ENCODE results near the gene FBXO38. TPM values are rescaled to one million over a fixed set of nuclear protein-coding genes. Genes with fewer than 3 reads are reported as not detected.

The FBXO38 gene
- total and polyA plus RNA-seq, 9 of the 15 experiments (the other 6 are each of a cell fraction or from before 2014, with no cell fraction given) = 7.4 to 39.4 (median 29.3) TPM

DNA sequence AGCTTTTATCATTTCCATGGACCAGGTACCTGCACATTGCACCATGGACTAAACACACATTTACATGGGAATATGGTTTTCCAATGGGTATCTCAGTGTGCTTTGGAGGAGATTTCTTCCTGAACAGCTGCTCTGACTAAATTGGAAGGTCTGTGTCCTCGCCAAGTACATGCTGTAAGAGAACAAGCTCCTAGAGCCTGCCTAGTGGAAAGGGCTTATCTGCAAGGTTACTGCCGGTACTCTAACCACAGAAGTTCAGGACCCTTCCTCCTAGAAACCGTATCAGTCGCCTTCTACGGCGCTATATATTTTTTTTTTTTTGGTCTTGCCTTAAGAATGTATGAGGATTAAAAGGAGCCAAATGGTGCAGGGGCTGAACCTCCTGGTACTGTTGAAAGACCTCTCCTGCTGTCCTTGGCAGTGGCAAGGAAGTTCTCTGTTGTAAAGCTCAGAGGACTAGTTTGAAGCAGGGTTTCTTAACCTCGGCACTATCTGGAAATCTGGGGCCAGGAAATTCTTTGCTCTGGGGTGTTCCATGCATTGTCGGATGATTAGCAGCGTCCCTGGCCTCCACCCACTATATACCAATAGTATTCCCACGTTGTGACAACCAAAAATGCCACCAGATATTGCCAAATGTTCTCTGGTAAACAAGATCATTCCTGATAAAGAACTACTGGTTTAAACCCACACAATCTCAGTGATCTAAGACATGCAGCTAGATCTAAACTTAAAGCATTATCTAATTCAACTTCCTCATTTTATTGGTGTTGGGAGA is 107.4 kb downstream of the FBXO38 start:
- intact Hi-C loops (cut with micrococcal nuclease) = no loop called here
- 0% methylated on average over 10 of the region's 10 CpGs for WGBS (ENCODE audit: insufficient coverage, low coverage, missing lambda C conversion rate)
- H2AFZ ChIP-seq (ENCODE audit: low read depth, low read length) = no peak overlapping the region
- POLR2A ChIA-PET = interaction anchor here (0.7 kb wide), 1 partner anchor 996 kb away, joined by 3 read pairs; no protein-coding TSS in a partner anchor
- peaks cover 0 to 12% of the 10 kb centered on the region in 2 experiments; a peak in 4 of 5 replicates for H3K4me1 ChIP-seq (replicated peaks in 1 of 2; ENCODE audit: control insufficient read depth in 2 of 2, insufficient read depth in 2 of 2, low read length in 2 of 2)
- H3K9me3 ChIP-seq (replicated peaks; ENCODE audit: control insufficient read depth, insufficient read depth, low read depth, low read length) = no peaks in the 10 kb centered on the region
- H3K4me2 ChIP-seq (ENCODE audit: insufficient read depth, low read length) = no peak overlapping the region
- H3K36me3 ChIP-seq (ENCODE audit: control insufficient read depth, insufficient read depth, low read length) = no peaks in the 10 kb centered on the region
- no peak overlapping the region for H3K4me3 ChIP-seq
- no peak overlapping the region for H3K9ac ChIP-seq (ENCODE audit: insufficient read depth in 1 of 2, low read depth in 2 of 2, low read length in 2 of 2)
- peak; percentile 92 for ATAC-seq
- DNase-seq (ENCODE audit: extremely low read depth in 1 of 4, low spot score in 3 of 4) = peak in 3 of 4 experiments; percentile 22 to 61 (median 49)
- no TSS peak for BruUV-seq (replicated peaks)
- H3K9me1 ChIP-seq (ENCODE audit: control insufficient read depth, insufficient read depth, low read length) = no peaks in the 10 kb centered on the region
- no peak overlapping the region for H3K27ac ChIP-seq (ENCODE audit: extremely low read depth, low read depth, low read length)
- CTCF ChIA-PET (ENCODE audit: low intra/inter-chr PET ratio) = no interaction called here
- no peaks in the 10 kb centered on the region; a peak in 1 of 5 replicates for H3K27me3 ChIP-seq (ENCODE audit: control insufficient read depth in 2 of 2, insufficient read depth in 2 of 2, low read length in 2 of 2)
- no peaks in the 10 kb centered on the region; the same call in 1 of the 2 replicates for H4K20me1 ChIP-seq (replicated peaks; ENCODE audit: control insufficient read depth, insufficient read depth, low read length)
- no peaks in the 10 kb centered on the region for H3K79me2 ChIP-seq (ENCODE audit: control insufficient read depth, insufficient read depth, low read length)
- in situ Hi-C loops (cut with MboI) = no loop called here
- FAIRE-seq = peak; percentile 84
- TF ChIP-seq NFYB (IDR thresholded peaks at IDR 0.05; ENCODE audit: extremely low read depth, insufficient read length) (no peak), GTF2A2 (tag; IDR thresholded peaks at IDR 0.05) (no peak), TAF1 (IDR thresholded peaks at IDR 0.05; ENCODE audit: control insufficient read depth, extremely low read depth, insufficient read depth, low read length, severe bottlenecking) (no peak), TGIF2 (CRISPR knock-in tag; IDR thresholded peaks at IDR 0.05) (no peak), RBM15 (IDR thresholded peaks at IDR 0.05; ENCODE audit: insufficient read depth, low read length) (no peak), SIN3B (IDR thresholded peaks at IDR 0.05; ENCODE audit: low read depth) (no peak), BRCA1 (IDR thresholded peaks at IDR 0.05) (no peak), BRCA1 (CRISPR knock-in tag; IDR thresholded peaks at IDR 0.05) (no peak), ZKSCAN3 (CRISPR knock-in tag; IDR thresholded peaks at IDR 0.05) (no peak), ZBTB7A (IDR thresholded peaks at IDR 0.05; ENCODE audit: borderline replicate concordance, control insufficient read depth, low read depth, low read length) (peak; percentile 34; the same call in 1 of the 2 replicates), ZNF830 (CRISPR knock-in tag; IDR thresholded peaks at IDR 0.05) (no peak), RNF219 (CRISPR knock-in tag; IDR thresholded peaks at IDR 0.05) (no peak), NR4A1 (CRISPR knock-in tag; IDR thresholded peaks at IDR 0.05) (no peak), NR4A1 (tag; IDR thresholded peaks at IDR 0.05) (no peak), KHSRP (IDR thresholded peaks at IDR 0.05) (no peak)
- TF ChIP-seq, protein P1, sequence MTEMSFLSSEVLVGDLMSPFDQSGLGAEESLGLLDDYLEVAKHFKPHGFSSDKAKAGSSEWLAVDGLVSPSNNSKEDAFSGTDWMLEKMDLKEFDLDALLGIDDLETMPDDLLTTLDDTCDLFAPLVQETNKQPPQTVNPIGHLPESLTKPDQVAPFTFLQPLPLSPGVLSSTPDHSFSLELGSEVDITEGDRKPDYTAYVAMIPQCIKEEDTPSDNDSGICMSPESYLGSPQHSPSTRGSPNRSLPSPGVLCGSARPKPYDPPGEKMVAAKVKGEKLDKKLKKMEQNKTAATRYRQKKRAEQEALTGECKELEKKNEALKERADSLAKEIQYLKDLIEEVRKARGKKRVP (CRISPR knock-in tag; IDR thresholded peaks at IDR 0.05) = no peak
- TF ChIP-seq, protein P2, sequence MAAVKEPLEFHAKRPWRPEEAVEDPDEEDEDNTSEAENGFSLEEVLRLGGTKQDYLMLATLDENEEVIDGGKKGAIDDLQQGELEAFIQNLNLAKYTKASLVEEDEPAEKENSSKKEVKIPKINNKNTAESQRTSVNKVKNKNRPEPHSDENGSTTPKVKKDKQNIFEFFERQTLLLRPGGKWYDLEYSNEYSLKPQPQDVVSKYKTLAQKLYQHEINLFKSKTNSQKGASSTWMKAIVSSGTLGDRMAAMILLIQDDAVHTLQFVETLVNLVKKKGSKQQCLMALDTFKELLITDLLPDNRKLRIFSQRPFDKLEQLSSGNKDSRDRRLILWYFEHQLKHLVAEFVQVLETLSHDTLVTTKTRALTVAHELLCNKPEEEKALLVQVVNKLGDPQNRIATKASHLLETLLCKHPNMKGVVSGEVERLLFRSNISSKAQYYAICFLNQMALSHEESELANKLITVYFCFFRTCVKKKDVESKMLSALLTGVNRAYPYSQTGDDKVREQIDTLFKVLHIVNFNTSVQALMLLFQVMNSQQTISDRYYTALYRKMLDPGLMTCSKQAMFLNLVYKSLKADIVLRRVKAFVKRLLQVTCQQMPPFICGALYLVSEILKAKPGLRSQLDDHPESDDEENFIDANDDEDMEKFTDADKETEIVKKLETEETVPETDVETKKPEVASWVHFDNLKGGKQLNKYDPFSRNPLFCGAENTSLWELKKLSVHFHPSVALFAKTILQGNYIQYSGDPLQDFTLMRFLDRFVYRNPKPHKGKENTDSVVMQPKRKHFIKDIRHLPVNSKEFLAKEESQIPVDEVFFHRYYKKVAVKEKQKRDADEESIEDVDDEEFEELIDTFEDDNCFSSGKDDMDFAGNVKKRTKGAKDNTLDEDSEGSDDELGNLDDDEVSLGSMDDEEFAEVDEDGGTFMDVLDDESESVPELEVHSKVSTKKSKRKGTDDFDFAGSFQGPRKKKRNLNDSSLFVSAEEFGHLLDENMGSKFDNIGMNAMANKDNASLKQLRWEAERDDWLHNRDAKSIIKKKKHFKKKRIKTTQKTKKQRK (IDR thresholded peaks at IDR 0.05; ENCODE audit: borderline replicate concordance, low read depth, low read length) = no peak

Data from K562 (cell line).